Caco-2 (cell line): Measurements from ENCODE around the gene HIVEP3. TPM values are rescaled to one million over a fixed set of nuclear protein-coding genes. Genes with fewer than 3 reads are reported as not detected.

Experiments used
- BruUV-seq: library from RNA; stranded (reverse); fragments of 400-500 nt; replicated peaks from 2 replicates; lab custom pipeline; 2021; lab: Mats Ljungman, UMichigan
- CTCF ChIA-PET: fragments of 300-600 bp; sonication (Branson Sonifier 250); formaldehyde crosslinking; loops from one replicate; lab custom pipeline; 2022; ENCODE audit warnings: antibody characterized with exemption; lab: Charles Lee
- POLR2A ChIA-PET: fragments of 300-600 bp; sonication (Branson Sonifier 250); formaldehyde crosslinking; loops from one replicate; lab custom pipeline; 2022; ENCODE audit warnings: antibody characterized with exemption; lab: Charles Lee
- DNase-seq, 2 experiments: peaks; one replicate each; pipeline versions ENCODE4 v3.0.0 to v3.0.0-alpha.2; 2020 to 2022
- H3K27me3 ChIP-seq: replicated peaks from 2 replicates; pipeline ENCODE4 v1.6.0; 2011; ENCODE audit warnings: low read length; ENCODE audit not compliant: control insufficient read depth, insufficient read depth
- H3K36me3 ChIP-seq: 2 replicates; pipeline ENCODE4 v1.5.1; 2011; ENCODE audit warnings: low read length; ENCODE audit not compliant: control insufficient read depth, insufficient read depth
- H3K4me1 ChIP-seq: fragments of 250-450 bp; sonication (Bioruptor Pico); 2 replicates; pipeline ENCODE4 v1.5.1; 2020; ENCODE audit warnings: mild to moderate bottlenecking
- H3K4me3 ChIP-seq: 2 replicates; pipeline ENCODE4 v1.5.1; 2011; ENCODE audit warnings: low read depth, mild to moderate bottlenecking, control low read depth, low read length
- H3K9me3 ChIP-seq: fragments of 250-450 bp; sonication (Bioruptor Pico); 2 replicates; pipeline ENCODE4 v1.5.1; 2020; ENCODE audit warnings: mild to moderate bottlenecking, moderate library complexity
- H3K27ac Mint-ChIP-seq: one replicate; pipeline ENCODE4 v1.8.0; 2022; ENCODE audit warnings: mixed read lengths; ENCODE audit not compliant: unreplicated experiment
- H3K27me3 Mint-ChIP-seq: one replicate; pipeline ENCODE4 v1.8.0; 2022; ENCODE audit warnings: mixed read lengths; ENCODE audit not compliant: insufficient read depth, unreplicated experiment
- H3K36me3 Mint-ChIP-seq: one replicate; pipeline ENCODE4 v1.8.0; 2022; ENCODE audit warnings: mild to moderate bottlenecking, mixed read lengths; ENCODE audit not compliant: insufficient read depth, unreplicated experiment
- H3K4me1 Mint-ChIP-seq: one replicate; pipeline ENCODE4 v1.8.0; 2022; ENCODE audit warnings: low read depth, mixed read lengths; ENCODE audit not compliant: unreplicated experiment
- H3K4me3 Mint-ChIP-seq: one replicate; pipeline ENCODE4 v1.8.0; 2022; ENCODE audit warnings: mild to moderate bottlenecking, moderate library complexity, mixed read lengths; ENCODE audit not compliant: unreplicated experiment
- H3K9me3 Mint-ChIP-seq: one replicate; pipeline ENCODE4 v1.8.0; 2022; ENCODE audit warnings: mixed read lengths; ENCODE audit not compliant: unreplicated experiment
- CTCF ChIP-seq, 2 experiments: fragments of 200-600 bp in 1 of 2; IDR thresholded peaks; 1 replicate in 1 of 2; 2 replicates in 1 of 2; pipeline versions ENCODE4 v1.5.1 to v1.8.0; 2011 to 2022; ENCODE audit warnings: antibody characterized with exemption in 1 of 2, control low read depth in 1 of 2, inconsistent platforms in 1 of 2, low read depth in 1 of 2, low read length in 1 of 2, mild to moderate bottlenecking in 1 of 2, moderate library complexity in 1 of 2; ENCODE audit not compliant: insufficient read depth in 1 of 2, severe bottlenecking in 1 of 2, unreplicated experiment in 1 of 2
- intact Hi-C: fragments of 100-400 bp; cut with micrococcal nuclease; formaldehyde crosslinking; loops from one replicate; pipeline ENCODE4 v1.10.0; 2022; ENCODE audit not compliant: unreplicated experiment
- total RNA-seq: library from RNA; stranded (reverse); gene quantifications from 2 replicates; pipeline ENCODE4 v1.2.3, GENCODE V29; 2022

The HIVEP3 gene
- total RNA-seq, 1 experiment from 2014 or later, result 0.25 TPM

- Mint-ChIP-seq H3K27me3 (peaks cover 13% of the 10 kb centered on the region), H3K4me3 (no peak overlapping the region), H3K27ac (no peak overlapping the region), H3K4me1 (no peaks in the 10 kb centered on the region), H3K36me3 (no peaks in the 10 kb centered on the region), H3K9me3 (no peaks in the 10 kb centered on the region)
- Histone ChIP-seq H3K36me3 (no peaks in the 10 kb centered on the region), H3K27me3 (no peaks in the 10 kb centered on the region), H3K9me3 (no peaks in the 10 kb centered on the region), H3K4me3 (no peak overlapping the region), H3K4me1 (no peaks in the 10 kb centered on the region)
- intact Hi-C loops, result no loop called here
- ChIA-PET CTCF (no interaction called here), POLR2A (no interaction called here)
- no peak for TF ChIP-seq CTCF (IDR thresholded peaks at IDR 0.05; ENCODE audit: insufficient read depth in 1 of 2, low read depth in 1 of 2, low read length in 1 of 2, severe bottlenecking in 1 of 2, unreplicated experiment in 1 of 2)
- DNase-seq, result no peak
- no TSS peak for BruUV-seq
Measured at GRCh38 chr1:41789661-41790330, 128.9 kb downstream of the HIVEP3 start.

GRCh38 chr1:41788427-41788826, 130.3 kb downstream of the HIVEP3 start:
- intact Hi-C loops, result no loop called here
- Mint-ChIP-seq H3K27ac (no peak overlapping the region), H3K27me3 (peaks cover 17% of the 10 kb centered on the region), H3K9me3 (no peaks in the 10 kb centered on the region), H3K4me1 (no peaks in the 10 kb centered on the region), H3K36me3 (no peaks in the 10 kb centered on the region), H3K4me3 (no peak overlapping the region)
- no peak for DNase-seq
- BruUV-seq, result no TSS peak
- no peaks in the 10 kb centered on the region for H3K9me3 ChIP-seq
- no peaks in the 10 kb centered on the region for H3K4me1 ChIP-seq
- ChIA-PET POLR2A (no interaction called here), CTCF (no interaction called here)
- no peak overlapping the region for H3K4me3 ChIP-seq
- no peaks in the 10 kb centered on the region for H3K36me3 ChIP-seq
- H3K27me3 ChIP-seq, result no peaks in the 10 kb centered on the region
- TF ChIP-seq CTCF (IDR thresholded peaks at IDR 0.05; ENCODE audit: insufficient read depth in 1 of 2, low read depth in 1 of 2, low read length in 1 of 2, severe bottlenecking in 1 of 2, unreplicated experiment in 1 of 2), result no peak

- H3K27me3 ChIP-seq, result no peaks in the 10 kb centered on the region
- no TSS peak for BruUV-seq
- no peaks in the 10 kb centered on the region for H3K36me3 ChIP-seq
- no peaks in the 10 kb centered on the region for H3K4me1 ChIP-seq
- ChIA-PET POLR2A (no interaction called here), CTCF (no interaction called here)
- H3K4me3 ChIP-seq, result no peak overlapping the region
- H3K27ac Mint-ChIP-seq, result no peak overlapping the region
- no peaks in the 10 kb centered on the region for H3K36me3 Mint-ChIP-seq
- DNase-seq, result no peak
- no peak overlapping the region for H3K4me3 Mint-ChIP-seq
- no peak for TF ChIP-seq CTCF (IDR thresholded peaks at IDR 0.05; ENCODE audit: insufficient read depth in 1 of 2, low read depth in 1 of 2, low read length in 1 of 2, severe bottlenecking in 1 of 2, unreplicated experiment in 1 of 2)
- intact Hi-C loops, result no loop called here
- no peaks in the 10 kb centered on the region for H3K9me3 ChIP-seq
- no peaks in the 10 kb centered on the region for H3K9me3 Mint-ChIP-seq
- peaks cover 27% of the 10 kb centered on the region for H3K27me3 Mint-ChIP-seq
- no peaks in the 10 kb centered on the region for H3K4me1 Mint-ChIP-seq
Measured at GRCh38 chr1:41784531-41785274, 134.0 kb downstream of the HIVEP3 start.
